Immature natural killer cell (primary cell): Measurements from ENCODE around the gene IZUMO4. TPM values are rescaled to one million over a fixed set of nuclear protein-coding genes. Genes with fewer than 3 reads are reported as not detected.

ENCODE experiments used
- DNase-seq, 3 donors: peaks; one replicate each; pipeline ENCODE4 v3.0.0; 2022; ENCODE audit warnings: mixed read lengths in 1 of 3
- H3K27ac Mint-ChIP-seq, 6 donors: one replicate each; pipeline ENCODE4 v1.8.0; 2020; ENCODE audit warnings: mixed read lengths in 6 of 6, mild to moderate bottlenecking in 5 of 6, inconsistent platforms in 4 of 6, moderate library complexity in 3 of 6
- H3K27me3 Mint-ChIP-seq, 3 donors: one replicate each; pipeline ENCODE4 v1.8.0; 2020 to 2021; ENCODE audit warnings: low read depth in 3 of 3, mild to moderate bottlenecking in 3 of 3, mixed read lengths in 3 of 3, moderate library complexity in 3 of 3, inconsistent platforms in 1 of 3
- H3K36me3 Mint-ChIP-seq, 3 donors: one replicate each; pipeline ENCODE4 v1.8.0; 2020; ENCODE audit warnings: mixed read lengths in 3 of 3, inconsistent platforms in 2 of 3, mild to moderate bottlenecking in 2 of 3
- H3K4me1 Mint-ChIP-seq, 2 donors: one replicate each; pipeline ENCODE4 v1.8.0; 2020; ENCODE audit warnings: inconsistent platforms in 2 of 2, mild to moderate bottlenecking in 2 of 2, mixed read lengths in 2 of 2, moderate library complexity in 1 of 2
- H3K4me3 Mint-ChIP-seq, 5 donors: one replicate each; pipeline ENCODE4 v1.8.0; 2020; ENCODE audit warnings: mild to moderate bottlenecking in 5 of 5, mixed read lengths in 5 of 5, inconsistent platforms in 3 of 5, moderate library complexity in 3 of 5
- H3K9me3 Mint-ChIP-seq, 6 donors: one replicate each; pipeline ENCODE4 v1.8.0; 2020; ENCODE audit warnings: mild to moderate bottlenecking in 6 of 6, mixed read lengths in 6 of 6, inconsistent platforms in 4 of 6, moderate library complexity in 3 of 6
- polyA plus RNA-seq, 3 donors: library from polyadenylated mRNA; unstranded; fragments of 300-500 nt; fragmentation: Illumina TruSeq; gene quantifications; one replicate each; pipeline ENCODE4 v1.2.3, GENCODE V29; 2021

Gene IZUMO4
- under 1 TPM in 1 of 3 donors, not detected in 2; 0.42 TPM for polyA plus RNA-seq

- peak; percentile 99 to 100 (median 100) for DNase-seq
- Mint-ChIP-seq H3K27ac (peak within 1 kb of the TSS; percentile 86 to 98 (median 95)), H3K27me3 (peaks cover 15 to 24% (median 21%) of the 10 kb centered on the region in 3 donors), H3K36me3 (peaks cover 0 to 16% (median 5%) of the 10 kb centered on the region in 3 donors), H3K4me3 (peak within 1 kb of the TSS; percentile 91 to 96 (median 94)), H3K9me3 (no peaks in the 10 kb centered on the region), H3K4me1 (peaks cover 27 to 30% of the 10 kb centered on the region in 2 donors)
Observed at GRCh38 chr19:2096480-2097202, at the start of gene IZUMO4. Gene IZUMO4, plus strand, starts transcription at chr19:2096915. Its CDS starts 31 bp downstream, at chr19:2096946.

DNA sequence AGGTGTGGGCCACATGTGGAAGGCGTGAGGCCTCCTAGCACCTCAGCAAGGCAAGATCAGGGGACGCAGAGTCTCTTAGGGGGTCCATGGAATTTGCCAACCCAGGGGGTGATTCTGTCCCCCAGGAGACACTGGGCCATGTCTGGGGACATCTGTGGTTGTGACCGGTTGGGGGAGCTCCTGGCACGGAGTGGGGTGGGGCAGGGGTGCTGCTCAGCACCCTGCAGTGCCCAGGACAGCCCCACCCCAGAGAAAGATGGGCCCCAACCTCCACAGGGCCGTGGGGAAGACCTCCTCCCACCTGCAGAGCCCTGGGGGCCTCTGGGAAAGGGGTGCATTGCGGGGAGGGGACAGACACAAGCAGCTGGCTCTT is 49.7 kb upstream of the IZUMO4 start:
- Mint-ChIP-seq H3K36me3 (no peaks in the 10 kb centered on the region), H3K27ac (peak overlapping the region in 2 of 6 donors; percentile 17 to 19), H3K27me3 (peaks cover 2 to 30% (median 29%) of the 10 kb centered on the region in 3 donors), H3K4me3 (no peak overlapping the region), H3K4me1 (peaks cover 13 to 47% of the 10 kb centered on the region in 2 donors), H3K9me3 (no peaks in the 10 kb centered on the region)
- DNase-seq = no peak

DNA sequence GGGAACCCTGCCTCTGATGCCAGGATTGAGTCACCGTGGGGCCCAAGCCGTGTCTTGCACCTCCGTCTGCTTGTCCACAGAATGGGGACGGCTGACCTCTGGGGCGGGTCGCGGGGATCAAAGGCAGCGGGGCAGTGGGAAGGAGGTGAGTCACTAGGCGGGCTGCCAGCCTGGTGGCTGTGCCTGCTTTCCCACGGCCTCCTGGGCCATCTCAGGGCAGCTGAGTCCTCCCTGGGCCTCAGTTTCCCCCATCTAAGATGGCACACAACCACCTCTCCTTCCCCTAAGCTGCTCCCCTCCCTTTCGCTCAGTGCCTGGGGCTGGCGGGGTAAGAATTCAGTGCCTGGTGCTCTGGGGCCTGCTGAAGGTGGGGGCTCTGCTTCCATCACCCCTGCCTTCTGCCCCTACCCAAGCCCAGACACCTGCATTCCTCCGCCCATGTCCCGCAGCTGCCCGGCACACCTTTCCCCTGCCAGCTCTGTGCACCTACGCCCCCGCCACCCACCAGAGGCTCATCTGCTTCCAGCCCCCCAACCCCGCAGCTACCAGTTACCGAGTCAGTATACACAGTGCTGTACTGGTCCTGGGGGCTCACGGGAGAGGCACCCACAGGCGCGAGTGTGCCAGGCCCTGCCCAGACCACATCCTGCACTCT is 49.1 kb upstream of the IZUMO4 start:
- H3K4me3 Mint-ChIP-seq = peak overlapping the region in 2 of 5 donors; percentile 44 to 49
- no peaks in the 10 kb centered on the region for H3K9me3 Mint-ChIP-seq
- peak overlapping the region in 2 of 6 donors; percentile 40 to 69 for H3K27ac Mint-ChIP-seq
- no peak for DNase-seq
- peaks cover 2 to 27% (median 25%) of the 10 kb centered on the region in 3 donors for H3K27me3 Mint-ChIP-seq
- H3K4me1 Mint-ChIP-seq = peaks cover 18 to 47% of the 10 kb centered on the region in 2 donors
- H3K36me3 Mint-ChIP-seq = no peaks in the 10 kb centered on the region

DNA sequence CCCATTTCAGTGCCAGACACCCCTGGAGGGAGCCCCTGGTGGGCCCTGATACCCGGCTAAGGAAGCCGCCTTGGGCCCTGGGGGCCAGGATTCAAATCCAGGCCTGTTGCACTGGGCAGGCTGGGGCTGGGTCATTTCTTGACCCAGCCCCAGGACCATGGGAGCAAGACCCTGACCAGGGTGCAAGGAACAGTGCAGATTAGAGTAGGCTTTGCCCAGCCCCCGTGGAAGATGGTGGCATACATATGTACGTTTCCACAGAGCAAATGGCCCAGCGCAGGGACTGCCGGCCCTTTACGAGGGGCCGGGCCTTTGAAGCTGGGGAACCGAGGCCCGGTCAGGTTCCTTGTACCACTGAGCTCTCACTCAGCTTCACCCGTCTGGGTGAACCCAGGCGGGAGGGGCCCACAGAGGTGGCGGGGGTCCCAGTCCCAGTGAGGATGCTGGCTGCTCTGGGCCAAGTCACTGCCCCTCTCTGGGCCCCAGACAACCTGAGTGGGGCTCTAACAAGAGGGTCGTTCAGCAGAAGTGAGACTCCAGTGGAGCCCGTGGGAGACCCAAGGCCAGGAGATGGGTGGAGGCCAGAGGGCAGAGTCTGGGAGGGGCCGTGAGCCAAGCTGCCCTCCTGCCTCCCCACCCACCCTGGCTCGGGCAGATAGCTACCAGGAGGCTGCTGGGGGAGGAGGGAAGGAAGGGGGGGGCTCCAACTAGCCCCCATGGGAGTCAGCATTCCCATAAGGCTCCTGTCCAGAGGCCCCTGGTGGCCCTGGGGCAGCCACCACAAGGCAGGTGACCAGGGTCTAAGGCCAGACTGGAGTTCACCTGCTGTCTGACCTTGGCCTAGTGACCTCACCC is 48.4 kb upstream of the IZUMO4 start:
- peaks cover 19 to 42% of the 10 kb centered on the region in 2 donors for H3K4me1 Mint-ChIP-seq
- peak overlapping the region in 4 of 5 donors; percentile 43 to 87 (median 44) for H3K4me3 Mint-ChIP-seq
- H3K9me3 Mint-ChIP-seq = no peaks in the 10 kb centered on the region
- H3K27me3 Mint-ChIP-seq = peaks cover 2 to 21% (median 20%) of the 10 kb centered on the region in 3 donors
- H3K27ac Mint-ChIP-seq = peak overlapping the region in 3 of 6 donors; percentile 40 to 69 (median 51)
- DNase-seq = no peak
- no peaks in the 10 kb centered on the region for H3K36me3 Mint-ChIP-seq

GRCh38 chr19:2048959-2049740 is 47.6 kb upstream of the IZUMO4 start:
- H3K9me3 Mint-ChIP-seq = no peaks in the 10 kb centered on the region
- peaks cover 2 to 18% (median 15%) of the 10 kb centered on the region in 3 donors for H3K27me3 Mint-ChIP-seq
- no peaks in the 10 kb centered on the region for H3K36me3 Mint-ChIP-seq
- peak overlapping the region; percentile 83 to 89 (median 87) for H3K4me3 Mint-ChIP-seq
- peak overlapping the region in 5 of 6 donors; percentile 75 to 94 (median 88) for H3K27ac Mint-ChIP-seq
- peaks cover 19 to 38% of the 10 kb centered on the region in 2 donors for H3K4me1 Mint-ChIP-seq
- DNase-seq = no peak

DNA sequence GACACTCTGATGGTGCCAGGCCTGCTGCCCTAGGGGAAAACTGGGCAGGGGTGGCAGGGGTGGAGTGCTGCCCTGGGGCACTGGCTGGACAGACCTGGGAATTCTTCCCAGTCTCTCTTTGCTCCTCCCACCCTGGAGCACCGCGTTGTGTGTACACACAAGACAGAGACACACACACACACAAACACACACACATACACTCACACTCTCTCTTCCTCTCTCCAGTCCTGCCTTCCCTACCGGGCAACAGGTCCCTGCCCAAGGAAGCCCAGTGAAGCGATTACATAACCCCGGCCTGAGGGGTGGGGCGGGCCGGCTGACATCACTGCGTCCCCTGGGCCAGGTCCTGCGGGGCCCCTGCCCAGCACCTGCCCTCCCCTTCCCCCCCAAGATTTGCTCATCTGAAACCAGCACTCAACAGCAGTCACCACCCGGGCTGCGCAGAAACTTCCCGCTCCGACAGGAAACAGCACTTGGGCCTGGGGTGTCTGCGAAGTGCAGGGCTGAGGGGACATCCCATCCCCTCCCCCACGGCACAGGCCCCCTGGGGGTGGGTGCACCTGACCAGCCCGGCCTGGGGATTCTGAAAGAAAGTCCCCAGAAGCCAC is 46.9 kb upstream of the IZUMO4 start:
- peak; percentile 66 to 70 (median 67) for DNase-seq
- peaks cover 2 to 16% (median 12%) of the 10 kb centered on the region in 3 donors for H3K27me3 Mint-ChIP-seq
- peaks cover 17 to 38% of the 10 kb centered on the region in 2 donors for H3K4me1 Mint-ChIP-seq
- H3K4me3 Mint-ChIP-seq = peak overlapping the region; percentile 83 to 89 (median 87)
- no peaks in the 10 kb centered on the region for H3K9me3 Mint-ChIP-seq
- peak overlapping the region; percentile 75 to 94 (median 86) for H3K27ac Mint-ChIP-seq
- H3K36me3 Mint-ChIP-seq = no peaks in the 10 kb centered on the region

DNA sequence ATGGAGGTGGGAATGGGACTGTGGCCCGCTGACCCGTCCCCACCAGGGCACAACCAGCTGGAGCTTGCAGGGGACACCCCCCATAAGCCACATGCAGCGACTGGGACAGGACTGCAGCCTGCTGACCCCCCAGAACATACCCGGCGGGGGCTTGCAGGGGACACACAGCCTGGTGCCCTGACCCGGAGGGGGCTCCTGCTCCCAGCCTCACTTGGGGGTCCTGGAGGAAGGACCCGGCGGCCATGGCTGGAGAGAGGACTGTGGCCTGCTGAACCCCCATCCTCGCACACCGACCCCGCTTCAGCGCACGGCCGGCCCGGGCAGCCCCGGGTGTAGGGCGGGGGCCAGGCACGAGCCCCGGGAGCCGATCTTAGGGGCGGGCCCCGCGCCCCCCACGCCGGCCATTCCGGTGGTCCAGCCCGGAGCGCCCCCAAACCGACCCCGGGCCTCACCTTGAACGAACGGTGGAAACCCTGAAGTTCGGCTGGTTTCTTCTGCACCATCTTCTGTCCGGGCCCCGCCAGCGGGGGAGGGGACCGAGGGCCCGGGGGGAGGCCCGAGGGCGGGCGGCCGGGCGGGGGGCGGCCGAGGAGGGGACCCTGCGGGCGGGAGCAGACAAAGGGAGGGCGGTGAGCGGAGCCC is 46.2 kb upstream of the IZUMO4 start:
- H3K27me3 Mint-ChIP-seq = peaks cover 2 to 13% (median 9%) of the 10 kb centered on the region in 3 donors
- DNase-seq = no peak
- H3K27ac Mint-ChIP-seq = peak overlapping the region in 3 of 6 donors; percentile 83 to 91 (median 88)
- H3K36me3 Mint-ChIP-seq = no peaks in the 10 kb centered on the region
- peak overlapping the region; percentile 83 to 89 (median 87) for H3K4me3 Mint-ChIP-seq
- H3K4me1 Mint-ChIP-seq = peaks cover 16 to 41% of the 10 kb centered on the region in 2 donors
- no peaks in the 10 kb centered on the region for H3K9me3 Mint-ChIP-seq

DNA sequence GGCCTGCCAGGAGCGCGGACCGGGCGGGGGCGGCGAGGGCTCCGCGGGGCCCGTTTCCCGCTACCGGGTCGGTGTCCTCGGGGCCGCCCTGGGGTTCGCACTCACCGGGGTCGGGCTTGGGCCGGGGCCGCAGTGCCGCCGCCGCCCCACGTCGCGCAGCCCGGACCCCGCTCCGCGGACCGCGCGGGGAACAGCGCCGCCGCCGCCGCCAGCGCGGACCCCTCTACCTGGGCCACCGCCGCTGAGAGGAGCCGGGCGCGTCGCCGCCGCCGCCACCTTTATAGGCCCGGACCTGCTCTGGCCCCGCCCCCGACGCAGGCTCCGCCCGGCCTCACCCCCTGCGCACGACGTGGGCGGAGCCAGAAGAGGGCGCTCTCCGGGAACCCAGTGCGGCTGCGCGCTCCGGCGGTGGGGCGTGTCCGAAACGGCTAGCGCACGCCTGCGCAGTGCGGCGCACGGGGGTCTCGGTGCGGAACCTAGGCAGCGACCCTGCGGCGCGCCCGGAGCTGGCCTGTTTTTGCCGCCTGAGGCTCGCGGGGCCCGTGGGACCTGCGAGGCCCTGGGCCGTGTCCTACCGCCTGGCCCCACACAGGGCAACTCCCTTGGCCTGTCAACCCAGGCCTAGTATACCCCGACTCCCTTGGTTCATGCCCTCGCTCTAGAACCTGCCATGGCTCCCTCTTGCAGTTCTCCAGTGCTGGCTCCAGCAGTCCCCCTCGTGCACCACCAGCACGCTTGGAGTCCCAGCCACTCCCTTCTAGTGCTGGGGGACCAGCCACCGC is 45.5 kb upstream of the IZUMO4 start, which contains the start of gene MKNK2:
Gene MKNK2 (minus strand): TSS at position 254 of the 782 bp plus-strand sequence. CDS start 393 bp downstream, outside the sequence.
- no peaks in the 10 kb centered on the region for H3K9me3 Mint-ChIP-seq
- peaks cover 2 to 13% (median 8%) of the 10 kb centered on the region in 3 donors for H3K27me3 Mint-ChIP-seq
- H3K4me1 Mint-ChIP-seq = peaks cover 21 to 45% of the 10 kb centered on the region in 2 donors
- peak within 1 kb of the TSS; percentile 83 to 89 (median 87) for H3K4me3 Mint-ChIP-seq
- H3K27ac Mint-ChIP-seq = peak within 1 kb of the TSS; percentile 86 to 94 (median 92)
- no peaks in the 10 kb centered on the region for H3K36me3 Mint-ChIP-seq
- DNase-seq = peak; percentile 94 to 95 (median 95)

DNA sequence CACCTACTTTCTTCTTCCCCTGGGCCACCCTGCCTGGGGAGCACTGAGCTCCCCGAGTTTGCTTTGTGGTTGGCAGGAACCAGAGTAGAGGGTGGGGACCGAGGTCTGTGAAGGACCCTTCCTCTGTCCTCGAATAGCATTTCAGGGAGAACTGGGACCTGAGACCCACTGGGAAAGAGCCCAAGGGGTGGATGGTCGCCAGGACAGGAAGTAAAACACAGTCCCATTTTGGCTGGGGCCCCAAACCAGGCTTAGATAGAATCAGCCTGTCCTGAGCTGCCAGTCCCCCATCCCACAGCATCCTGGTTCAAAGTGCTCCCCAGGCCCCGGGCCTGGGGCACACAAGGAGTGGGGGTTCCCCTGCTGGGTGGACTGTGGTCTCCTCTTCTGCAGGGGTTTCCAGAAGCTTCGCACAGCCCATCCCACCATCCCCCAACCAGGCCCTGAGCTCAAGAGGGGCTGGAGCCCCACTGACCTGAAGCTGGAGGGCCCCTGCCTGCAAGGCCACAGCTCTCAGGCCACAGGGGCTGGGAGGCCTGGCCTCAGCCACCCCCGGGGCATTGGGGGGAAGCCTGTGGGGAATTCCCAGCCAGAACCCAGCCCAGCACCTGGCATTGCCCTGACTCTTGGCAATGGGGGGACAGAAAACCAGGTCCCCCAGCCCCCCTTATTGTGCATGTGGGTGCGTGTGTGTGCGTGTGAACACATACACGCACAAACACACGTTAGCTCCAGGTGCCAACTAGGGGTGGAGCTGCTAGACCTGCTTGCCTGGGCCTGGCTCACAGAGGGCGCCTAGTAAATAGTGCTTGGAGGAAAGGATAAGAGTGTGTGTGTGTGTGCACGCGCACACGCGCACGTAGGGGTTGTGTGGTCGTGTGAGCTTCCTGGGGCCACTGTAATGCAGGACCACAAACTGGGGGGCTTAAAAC is 44.7 kb upstream of the IZUMO4 start:
- no peaks in the 10 kb centered on the region for H3K36me3 Mint-ChIP-seq
- peak; percentile 43 to 61 (median 53) for DNase-seq
- peaks cover 30 to 49% of the 10 kb centered on the region in 2 donors for H3K4me1 Mint-ChIP-seq
- H3K27me3 Mint-ChIP-seq = peaks cover 2 to 11% (median 7%) of the 10 kb centered on the region in 3 donors
- peak overlapping the region; percentile 54 to 82 (median 76) for H3K4me3 Mint-ChIP-seq
- H3K27ac Mint-ChIP-seq = peak overlapping the region; percentile 86 to 94 (median 92)
- no peaks in the 10 kb centered on the region for H3K9me3 Mint-ChIP-seq

DNA sequence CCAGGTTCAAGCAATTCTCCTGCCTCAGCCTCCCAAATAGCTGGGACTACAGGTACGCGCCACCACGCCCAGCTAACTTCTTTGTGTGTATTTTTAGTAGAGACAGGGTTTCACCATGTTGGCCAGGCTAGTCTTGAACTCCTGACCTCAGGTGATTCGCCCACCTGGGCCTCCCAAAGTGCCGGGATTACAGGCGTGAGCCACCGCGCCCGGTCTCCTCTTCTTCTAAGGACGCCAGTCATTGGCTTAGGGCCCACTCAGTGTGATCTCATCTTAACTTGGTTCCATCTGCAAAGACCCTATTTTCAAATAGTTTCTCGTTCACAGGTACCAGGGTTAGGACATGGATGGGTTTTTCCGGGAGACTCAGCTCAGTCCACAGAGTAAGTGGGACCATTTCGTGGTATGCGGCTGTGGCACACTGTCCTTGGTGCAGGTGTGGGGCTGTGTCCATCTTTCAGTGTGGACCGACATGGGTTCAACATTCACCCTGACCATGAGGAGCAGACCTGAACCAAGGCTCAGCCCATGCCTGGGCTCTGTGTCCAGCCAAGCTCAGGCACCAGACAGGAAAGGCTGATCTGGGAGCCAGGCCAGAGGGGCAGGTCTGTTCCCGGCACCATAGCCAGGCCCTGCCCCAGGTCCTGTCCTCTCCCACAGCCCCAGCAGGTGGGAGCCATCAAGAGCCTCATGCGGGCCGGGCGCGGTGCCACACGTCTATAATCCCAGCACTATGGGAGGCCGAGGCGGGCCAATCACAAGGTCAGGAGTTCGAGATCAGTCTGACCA is 42.9 kb upstream of the IZUMO4 start:
- H3K27ac Mint-ChIP-seq = peak overlapping the region in 3 of 6 donors; percentile 7 to 48 (median 40)
- DNase-seq = no peak
- no peaks in the 10 kb centered on the region for H3K36me3 Mint-ChIP-seq
- H3K4me1 Mint-ChIP-seq = peaks cover 30 to 43% of the 10 kb centered on the region in 2 donors
- H3K27me3 Mint-ChIP-seq = peaks cover 2 to 9% (median 7%) of the 10 kb centered on the region in 3 donors
- H3K4me3 Mint-ChIP-seq = no peak overlapping the region
- H3K9me3 Mint-ChIP-seq = no peaks in the 10 kb centered on the region
